SK-N-SH (cell line): ENCODE data around the gene CCDC127.

Experiments used
- CTCF ChIP-seq: fragments of 200-600 bp; sonication (generic); IDR thresholded peaks from 2 replicates; pipeline ENCODE4 v1.6.1; 2017; ENCODE audit warnings: antibody characterized with exemption, mild to moderate bottlenecking, moderate library complexity
- POLR2AphosphoS5 ChIP-seq: IDR thresholded peaks from 2 replicates; pipeline ENCODE4 v1.6.1; 2012; ENCODE audit warnings: low read depth, low read length

DNA sequence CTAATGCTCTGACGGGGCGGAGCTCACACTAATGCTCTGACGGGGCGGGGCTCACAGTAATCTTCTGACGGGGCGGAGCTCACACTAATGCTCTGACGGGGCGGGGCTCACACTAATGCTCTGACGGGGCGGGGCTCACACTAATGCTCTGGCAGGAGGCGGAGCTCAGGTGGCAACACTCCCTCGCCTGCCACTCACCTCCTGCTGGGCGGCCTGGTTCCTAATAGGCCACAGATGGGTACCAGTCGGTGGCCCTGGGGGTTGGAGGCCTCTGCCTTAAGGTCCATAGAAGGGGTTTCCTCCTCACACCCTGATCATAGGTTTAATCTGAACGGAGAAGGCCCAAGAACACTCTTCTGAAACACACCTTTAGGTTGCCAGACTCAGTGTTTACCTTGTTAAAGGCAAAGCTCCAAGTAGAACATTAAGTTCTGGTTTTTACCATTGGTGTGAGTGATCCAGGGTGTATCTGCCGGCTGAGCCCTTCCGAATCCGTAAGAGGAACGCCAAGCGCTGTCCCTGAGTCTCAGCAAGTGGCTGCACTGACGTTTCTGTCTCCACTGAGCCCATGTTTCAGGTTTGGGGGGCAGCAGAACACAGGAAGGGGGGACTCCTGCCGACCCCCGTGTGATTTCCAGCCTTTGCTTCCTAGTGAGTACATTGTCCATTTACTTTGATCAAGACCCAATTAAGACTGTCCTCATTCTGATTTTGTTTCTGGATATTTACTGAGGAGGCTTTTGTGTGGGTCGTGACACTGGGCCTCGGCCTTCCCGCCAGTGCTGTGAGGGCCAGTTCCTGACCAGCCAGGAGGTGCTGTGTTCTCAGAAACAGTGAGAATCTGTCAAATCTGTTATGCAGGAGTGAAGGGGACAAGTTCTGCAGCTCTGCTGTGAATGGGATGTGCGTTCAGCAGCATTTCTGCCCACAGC lies 51.2 kb downstream of the CCDC127 start:
- TF ChIP-seq POLR2AphosphoS5: no peak
- no peak for TF ChIP-seq CTCF
